ENCODE data around the gene JCAD.
"Not testable (repeated sequence)": the region's sequence is repeated elsewhere in the genome, so short reads cannot be mapped to it uniquely, and the experiment has no call there.

The JCAD gene

GRCh38 chr10:29980084-29980483 is 79.3 kb downstream of the JCAD start:
- no peak for DNase-seq

- DNase-seq: not testable (repeated sequence)
These were observed 80.0 kb downstream of the JCAD start for GRCh38 chr10:29979421-29979779.

- DNase-seq: no peak
These were observed 82.2 kb downstream of the JCAD start for GRCh38 chr10:29977171-29977570.

- no peak for DNase-seq
These were observed 83.3 kb downstream of the JCAD start for GRCh38 chr10:29976134-29976533.

GRCh38 chr10:29974773-29975172 is 84.6 kb downstream of the JCAD start:
- DNase-seq: no peak

- no peak for DNase-seq
These were observed 85.5 kb downstream of the JCAD start for GRCh38 chr10:29973921-29974320.

GRCh38 chr10:29970576-29970975 is 88.8 kb downstream of the JCAD start:
- no peak for DNase-seq

- no peak for DNase-seq
These were observed 89.4 kb downstream of the JCAD start for GRCh38 chr10:29970012-29970396.

GRCh38 chr10:29969255-29970011 is 90.0 kb downstream of the JCAD start:
- DNase-seq: no peak

- no peak for DNase-seq
These were observed 90.8 kb downstream of the JCAD start for GRCh38 chr10:29968585-29968984.

GRCh38 chr10:29966269-29966668 is 93.1 kb downstream of the JCAD start:
- DNase-seq: no peak

Data from T-helper 2 cell (primary cell).